Testis (tissue), 2 donors: Measurements from ENCODE around the gene BUB1.

Experiments used
- CTCF ChIP-seq, 3 experiments: fragments of 450-650 bp in 2 of 3; fragments of 200-600 bp in 1 of 3; sonication (generic) in 1 of 3; IDR thresholded peaks; one replicate each; pipeline ENCODE4 v1.5.1; 2016 to 2019; ENCODE audit warnings: antibody characterized with exemption in 3 of 3, mild to moderate bottlenecking in 2 of 3, moderate library complexity in 1 of 3
- POLR2A ChIP-seq: fragments of 450-650 bp; IDR thresholded peaks from one replicate; pipeline ENCODE4 v1.6.1; 2017; ENCODE audit warnings: antibody characterized with exemption, mild to moderate bottlenecking, moderate library complexity

DNA sequence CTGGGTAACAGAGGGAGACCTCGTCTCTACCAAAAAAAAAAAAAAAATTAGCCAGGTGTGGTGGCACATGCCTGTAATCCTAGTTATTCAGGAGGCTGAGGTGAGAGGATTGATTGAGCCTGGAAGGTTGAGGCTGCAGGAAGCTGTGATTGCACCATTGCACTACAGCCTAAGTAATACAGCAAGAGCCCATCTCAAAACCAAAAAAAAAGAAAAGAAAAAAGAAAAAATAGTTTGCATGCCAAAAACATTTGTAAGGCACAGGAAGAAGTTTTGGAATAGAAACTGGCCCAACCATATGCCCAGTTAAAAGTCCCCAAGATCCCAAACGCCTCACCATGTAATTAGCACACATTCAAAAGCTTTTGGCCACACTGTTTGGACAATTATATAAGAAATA is 41.1 kb upstream of the BUB1 start:
- TF ChIP-seq CTCF (IDR thresholded peaks at IDR 0.05) = no peak
- TF ChIP-seq POLR2A = no peak
